Measurements from ENCODE around the gene PID1.
"Not testable (repeated sequence)": the region's sequence is repeated elsewhere in the genome, so short reads cannot be mapped to it uniquely, and the experiment has no call there.

The PID1 gene

GRCh38 chr2:229212241-229212640, 58.8 kb downstream of the PID1 start:
- no peak for DNase-seq (ENCODE audit: low read depth, low spot score)

DNA sequence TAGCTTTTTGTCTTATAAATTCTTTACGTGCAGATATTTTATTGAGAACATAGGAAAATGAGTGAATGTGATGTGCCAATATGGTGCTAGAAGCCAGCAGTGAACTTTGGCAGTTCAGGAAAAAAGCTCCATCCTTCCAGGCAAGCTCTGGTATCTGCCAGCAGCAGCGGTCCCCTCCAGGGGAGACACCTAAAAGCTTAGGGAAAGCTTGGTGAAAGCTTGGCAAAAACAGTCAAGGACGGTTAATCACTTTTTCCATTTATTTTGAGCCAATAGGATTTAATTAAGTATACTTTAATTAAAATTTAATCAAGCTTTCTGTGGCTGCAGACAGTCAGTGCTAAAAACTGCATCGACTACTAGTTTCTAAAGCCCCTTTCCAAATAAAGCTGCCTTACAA, 60.4 kb downstream of the PID1 start:
- no peak for DNase-seq (ENCODE audit: low read depth, low spot score)

DNA sequence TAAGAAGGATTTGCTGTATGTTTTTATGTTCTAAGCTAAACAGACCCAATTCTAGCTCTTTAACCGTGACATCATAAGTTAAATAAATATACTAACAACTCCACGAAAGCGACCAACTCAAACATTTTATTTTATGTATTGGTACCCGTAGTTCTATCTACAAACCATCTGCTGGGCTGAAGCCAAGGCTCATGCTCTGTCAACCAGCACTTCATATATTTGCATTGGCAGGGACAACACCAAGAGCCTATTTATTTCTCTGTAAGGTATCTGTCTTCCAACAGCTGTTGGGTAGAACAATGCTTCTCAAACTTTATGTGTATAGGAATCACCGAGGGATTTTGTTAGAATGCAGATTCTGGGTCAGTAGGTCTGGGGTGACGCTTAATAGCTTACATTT, 64.5 kb downstream of the PID1 start:
- no peak for DNase-seq (ENCODE audit: low read depth, low spot score)

DNA sequence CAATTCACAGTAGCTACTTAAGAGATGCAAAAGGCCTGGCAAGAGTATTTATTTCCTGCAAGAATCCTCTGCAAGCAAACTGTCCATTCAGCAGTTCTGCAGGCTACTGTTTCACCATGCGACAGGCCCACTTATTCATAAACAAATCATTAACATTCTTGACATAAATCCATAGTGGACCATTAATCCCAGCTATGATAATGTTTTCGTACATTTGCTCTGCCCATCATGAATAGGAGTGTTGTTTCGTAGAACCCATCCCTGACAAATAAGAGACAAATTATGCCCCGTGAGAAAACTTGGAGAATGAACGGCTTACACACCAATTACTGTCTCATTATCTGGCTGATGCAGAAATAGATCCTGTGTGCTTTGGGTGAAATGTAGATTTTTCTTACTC, 65.4 kb downstream of the PID1 start:
- DNase-seq (ENCODE audit: low read depth, low spot score), result no peak

DNA sequence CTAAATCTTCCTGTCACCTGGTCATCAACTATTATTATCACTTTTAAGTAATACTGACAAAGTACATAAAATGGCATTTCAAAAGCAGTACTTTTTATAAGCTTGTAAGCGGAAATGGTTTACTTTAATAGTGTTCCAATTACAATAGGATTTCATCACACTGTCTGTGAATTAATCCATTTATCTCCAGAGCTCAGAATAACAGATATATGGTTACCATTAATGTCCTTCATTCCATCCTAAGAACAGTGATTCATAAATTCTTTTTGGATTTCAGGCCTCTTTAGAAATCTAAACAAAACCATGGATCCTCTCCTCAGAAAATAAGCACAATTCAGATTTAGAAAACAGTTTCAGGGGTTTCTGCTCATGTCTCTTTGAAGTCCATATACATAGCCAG, 68.4 kb downstream of the PID1 start:
- no peak for DNase-seq (ENCODE audit: low read depth, low spot score)

- DNase-seq (ENCODE audit: low read depth, low spot score), result no peak
Observed at GRCh38 chr2:229201521-229201920, 69.6 kb downstream of the PID1 start.

DNA sequence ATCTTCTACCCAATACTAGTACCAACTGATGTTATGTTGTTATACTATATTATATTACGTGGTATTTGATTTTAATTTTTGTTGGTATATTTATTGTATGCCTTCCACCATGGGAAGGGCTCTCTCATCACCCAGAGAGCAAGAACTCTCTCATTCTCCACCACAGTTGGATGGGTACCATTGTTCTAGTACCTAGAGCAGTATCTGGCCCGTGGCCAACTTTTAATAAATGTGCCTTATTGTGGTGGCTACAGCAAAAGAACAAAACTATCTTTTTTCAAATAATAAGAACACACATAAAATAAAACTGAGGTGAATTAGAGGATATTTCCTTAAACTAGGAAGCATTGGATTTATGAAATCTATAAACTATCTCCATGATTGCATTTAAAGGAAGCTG, 71.8 kb downstream of the PID1 start:
- no peak for DNase-seq (ENCODE audit: low read depth, low spot score)

DNA sequence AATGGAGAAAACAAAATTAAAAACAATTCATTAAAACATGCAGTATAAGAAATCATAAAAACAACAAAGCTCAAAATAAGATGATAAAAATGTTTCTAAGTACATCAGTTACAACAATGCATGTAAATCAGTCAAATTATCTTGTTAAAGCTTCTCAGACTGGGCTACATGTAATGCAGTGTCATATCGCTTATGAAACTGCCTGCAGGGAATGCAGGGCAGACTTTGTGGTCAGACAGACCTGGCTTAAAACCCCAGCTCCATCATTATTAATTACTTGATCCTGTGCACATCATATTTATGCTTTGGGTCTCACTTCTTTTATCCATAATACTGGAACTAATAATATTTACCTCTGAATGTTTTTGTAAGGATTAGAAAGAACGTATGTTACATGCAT, 74.6 kb downstream of the PID1 start:
- no peak for DNase-seq (ENCODE audit: low read depth, low spot score)

DNA sequence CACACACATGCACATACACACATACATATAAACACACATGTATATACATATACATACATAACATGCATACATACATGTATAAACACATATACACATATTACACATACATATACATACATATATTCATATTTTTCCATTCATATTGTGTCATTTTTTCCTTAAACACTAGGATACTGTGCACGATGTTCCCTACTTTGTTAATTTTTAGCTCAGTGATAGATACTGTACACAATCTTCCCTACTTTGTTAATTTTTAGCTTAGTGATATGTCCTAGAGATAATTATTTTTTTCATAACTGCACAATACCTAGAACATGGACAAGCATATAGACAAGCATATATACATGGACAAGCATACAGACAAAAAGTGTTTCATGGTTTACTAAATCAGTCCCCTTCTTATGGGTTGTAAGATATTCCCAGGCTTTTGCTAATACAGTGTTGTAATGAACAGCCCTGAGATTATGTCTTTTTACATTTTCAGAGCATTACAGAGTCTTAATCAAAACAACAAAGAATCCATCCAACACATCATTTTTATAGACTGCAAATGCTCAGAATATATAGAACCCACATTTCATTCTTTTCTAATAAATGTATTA, 75.6 kb downstream of the PID1 start:
- no peak for DNase-seq (ENCODE audit: low read depth, low spot score)

DNA sequence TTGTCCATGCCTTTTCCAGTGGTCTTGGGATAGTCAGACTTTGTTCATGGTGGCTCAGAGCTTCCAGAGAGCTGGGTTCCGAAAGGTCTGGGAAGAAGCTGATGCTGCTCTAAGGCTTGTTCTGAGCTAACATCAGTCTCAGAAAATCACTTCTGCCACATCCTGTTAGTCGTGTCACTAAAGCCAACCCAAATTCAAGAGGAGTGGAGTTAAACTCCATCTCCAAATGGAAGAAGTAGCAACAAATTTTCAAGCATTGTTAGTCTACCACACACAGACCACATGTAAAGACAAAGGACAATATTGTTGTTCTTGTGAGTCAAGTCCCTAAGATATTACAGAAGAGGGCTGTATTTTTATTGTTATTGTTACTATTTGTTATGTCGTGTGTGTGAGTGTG, 77.8 kb downstream of the PID1 start:
- no peak for DNase-seq (ENCODE audit: low read depth, low spot score)

GRCh38 chr2:229191413-229191812, 79.7 kb downstream of the PID1 start:
- DNase-seq (ENCODE audit: low read depth, low spot score), result no peak

DNA sequence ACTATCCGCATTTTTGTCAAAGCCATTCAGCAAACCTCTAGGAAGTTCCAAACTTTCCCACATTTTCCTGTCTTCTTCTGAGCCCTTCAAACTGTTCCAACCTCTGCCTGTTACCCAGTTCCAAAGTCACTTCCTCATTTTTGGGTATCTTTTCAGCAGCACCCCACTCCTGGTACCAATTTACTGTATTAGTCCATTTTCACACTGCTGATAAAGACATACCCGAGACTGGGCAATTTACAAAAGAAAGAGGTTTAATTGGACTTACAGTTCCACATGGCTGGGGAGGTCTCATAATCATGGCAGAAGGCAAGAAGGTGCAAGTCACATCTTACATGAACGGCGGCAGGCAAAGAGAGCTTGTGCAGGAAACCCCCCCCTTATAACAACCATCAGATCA, 84.0 kb downstream of the PID1 start:
- DNase-seq (ENCODE audit: low read depth, low spot score), result not testable (repeated sequence)

GRCh38 chr2:229181641-229182040, 89.4 kb downstream of the PID1 start:
- DNase-seq (ENCODE audit: low read depth, low spot score), result no peak

DNA sequence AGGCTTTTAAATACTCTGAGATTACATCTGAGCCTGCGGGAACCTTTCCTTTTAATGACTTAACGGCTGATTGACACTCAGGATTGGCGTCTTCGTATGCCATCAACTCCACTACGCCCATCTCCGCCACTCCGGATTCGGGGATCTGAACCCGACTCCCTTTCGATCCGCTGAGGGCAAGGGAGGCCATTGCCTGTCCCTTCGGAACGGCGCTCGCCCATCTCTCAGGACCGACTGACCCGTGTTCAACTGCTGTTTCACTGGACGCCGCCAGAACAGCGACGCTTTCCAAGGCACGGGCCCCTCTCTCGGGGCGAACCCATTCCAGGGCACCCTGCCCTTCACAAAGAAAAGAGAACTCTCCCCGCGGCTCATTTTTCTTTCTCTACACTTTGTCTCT, 90.4 kb downstream of the PID1 start:
- DNase-seq (ENCODE audit: low read depth, low spot score), result no peak

DNA sequence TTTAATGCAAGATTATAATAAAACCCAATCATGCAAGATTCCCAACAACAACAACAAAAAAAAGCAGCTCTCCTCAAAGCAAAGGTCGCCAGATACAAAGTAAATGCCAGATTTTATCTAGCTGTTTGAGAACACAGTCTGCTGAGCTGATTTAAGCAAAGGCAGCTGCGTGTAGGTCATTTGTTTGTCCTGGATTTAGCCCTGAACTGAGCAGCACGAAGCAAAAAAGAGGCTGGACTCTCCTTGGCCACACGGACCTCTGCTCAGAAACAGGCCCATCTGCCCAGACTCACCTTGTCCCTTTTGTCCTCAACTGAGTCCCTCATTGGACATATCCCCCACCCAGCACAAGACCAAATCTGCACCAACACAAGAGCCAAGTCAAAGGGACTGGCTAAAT, 91.5 kb downstream of the PID1 start:
- no peak for DNase-seq (ENCODE audit: low read depth, low spot score)

GRCh38 chr2:229178706-229179105, 92.4 kb downstream of the PID1 start:
- DNase-seq (ENCODE audit: low read depth, low spot score), result no peak

DNA sequence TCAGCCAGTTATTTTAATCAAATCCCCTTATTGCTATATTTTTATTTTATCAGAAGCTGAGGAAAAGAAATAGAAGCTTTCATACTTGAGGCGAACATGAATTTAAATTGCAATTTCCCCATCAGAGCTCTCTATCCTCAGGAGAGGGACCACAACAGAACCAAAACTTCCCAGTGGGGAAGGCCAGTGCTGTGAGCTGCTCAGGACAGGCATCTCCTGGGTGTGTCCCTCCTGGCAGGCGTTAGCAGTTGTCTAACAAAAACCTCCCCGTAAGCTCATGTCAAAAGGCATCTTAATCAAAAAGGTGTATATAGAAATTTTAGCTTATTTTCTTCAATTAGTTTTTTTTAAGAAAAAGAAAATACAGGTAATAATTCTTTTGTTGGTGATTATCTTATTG, 93.0 kb downstream of the PID1 start:
- no peak for DNase-seq (ENCODE audit: low read depth, low spot score)

GRCh38 chr2:229176136-229176535, 95.0 kb downstream of the PID1 start:
- no peak for DNase-seq (ENCODE audit: low read depth, low spot score)

- DNase-seq (ENCODE audit: low read depth, low spot score), result no peak
Observed at GRCh38 chr2:229175497-229175863, 95.6 kb downstream of the PID1 start.

GRCh38 chr2:229174794-229175496, 96.1 kb downstream of the PID1 start:
- DNase-seq (ENCODE audit: low read depth, low spot score), result peak; percentile 41

DNA sequence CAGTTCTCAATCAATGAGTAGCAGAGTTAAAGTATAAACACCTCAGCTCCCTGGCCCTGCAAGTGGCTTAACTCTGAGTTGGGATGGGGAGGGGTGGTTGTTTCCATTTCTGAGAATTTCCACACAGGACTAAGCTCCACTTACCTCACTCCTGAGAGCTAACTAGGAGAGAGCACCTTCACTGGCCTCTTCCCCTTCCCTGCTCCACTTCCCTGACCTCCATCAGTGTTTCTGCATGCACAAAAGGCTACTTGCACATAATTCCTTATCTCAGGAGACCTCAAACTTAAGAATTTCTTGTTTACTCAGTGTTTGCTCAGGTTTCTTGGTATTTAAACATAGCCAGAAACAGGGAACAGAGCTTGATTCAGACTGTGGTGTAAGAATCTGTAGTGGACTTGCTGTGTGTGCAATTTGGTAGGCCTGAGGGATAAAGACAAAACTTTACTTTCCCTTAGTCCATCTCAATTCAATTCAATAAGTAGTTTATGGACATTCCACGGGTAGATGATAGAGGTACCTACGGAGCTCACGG, 97.2 kb downstream of the PID1 start:
- peak; percentile 15 for DNase-seq (ENCODE audit: low read depth, low spot score)

DNA sequence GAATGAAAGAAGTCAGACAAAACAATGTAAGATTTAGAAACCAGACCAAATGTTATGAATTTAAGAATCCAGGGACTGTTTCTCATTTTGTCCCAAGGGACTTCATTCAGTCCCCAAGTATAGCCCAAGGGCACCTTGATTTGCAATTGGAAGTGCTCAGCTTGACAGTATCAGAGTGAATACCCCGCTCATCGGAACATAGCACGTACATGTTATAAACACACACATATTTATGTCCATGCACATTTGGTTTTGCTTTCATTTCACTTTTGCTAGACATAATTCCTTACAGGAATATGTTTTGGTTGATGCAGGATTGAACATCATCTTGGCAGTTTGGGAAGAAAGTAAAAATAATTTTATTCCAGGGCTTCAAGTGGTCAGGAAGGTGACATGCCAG, 100.2 kb downstream of the PID1 start:
- no peak for DNase-seq (ENCODE audit: low read depth, low spot score)

GRCh38 chr2:229170171-229170570, 100.9 kb downstream of the PID1 start:
- no peak for DNase-seq (ENCODE audit: low read depth, low spot score)

DNA sequence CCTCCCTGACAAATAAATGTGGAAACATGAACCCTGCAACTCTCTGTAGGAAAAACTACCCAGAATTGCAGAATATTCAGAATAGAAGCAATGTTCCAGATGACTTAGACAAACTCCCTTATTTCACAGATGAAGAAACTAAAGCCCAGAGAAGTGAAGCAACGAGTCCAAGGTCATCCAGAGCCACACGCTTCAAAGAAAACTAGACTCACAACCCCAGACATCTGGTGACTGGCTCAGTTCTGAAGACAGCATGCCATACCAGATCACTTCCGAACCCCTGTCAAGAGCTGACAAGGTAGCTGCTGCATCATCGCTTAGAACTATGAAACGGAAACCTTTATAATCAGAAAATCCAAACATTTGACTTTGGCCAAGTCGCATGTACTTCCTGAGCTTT, 101.3 kb downstream of the PID1 start:
- DNase-seq (ENCODE audit: low read depth, low spot score), result no peak

Measured in astrocyte of the hippocampus (primary cell).